Measurements from ENCODE around the gene ARMC5.
"Not testable (repeated sequence)": the region's sequence is repeated elsewhere in the genome, so short reads cannot be mapped to it uniquely, and the experiment has no call there.

ARMC5 gene

DNA sequence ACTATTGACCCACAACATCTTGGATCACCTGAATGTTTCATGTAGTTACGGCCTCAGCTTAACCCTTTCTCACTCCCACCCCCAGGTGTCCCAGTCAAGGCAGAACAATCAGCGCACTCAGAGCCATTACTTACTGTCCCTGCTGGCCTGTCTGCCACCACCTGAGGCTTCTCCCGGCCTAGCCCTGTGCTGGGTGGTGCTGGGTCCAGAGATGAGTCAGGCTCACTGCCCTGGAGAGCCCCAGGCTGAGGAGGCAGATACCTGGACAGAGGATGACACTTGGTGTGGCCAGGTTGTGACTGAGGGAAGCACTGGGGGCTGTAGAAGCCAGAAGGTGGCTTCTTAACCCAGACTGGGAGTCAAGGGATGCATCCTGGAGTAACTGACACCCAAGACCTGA is 19.7 kb downstream of the ARMC5 start:
- DNase-seq, result no peak

GRCh38 chr16:31479751-31480150 is 20.4 kb downstream of the ARMC5 start:
- DNase-seq, result no peak

DNA sequence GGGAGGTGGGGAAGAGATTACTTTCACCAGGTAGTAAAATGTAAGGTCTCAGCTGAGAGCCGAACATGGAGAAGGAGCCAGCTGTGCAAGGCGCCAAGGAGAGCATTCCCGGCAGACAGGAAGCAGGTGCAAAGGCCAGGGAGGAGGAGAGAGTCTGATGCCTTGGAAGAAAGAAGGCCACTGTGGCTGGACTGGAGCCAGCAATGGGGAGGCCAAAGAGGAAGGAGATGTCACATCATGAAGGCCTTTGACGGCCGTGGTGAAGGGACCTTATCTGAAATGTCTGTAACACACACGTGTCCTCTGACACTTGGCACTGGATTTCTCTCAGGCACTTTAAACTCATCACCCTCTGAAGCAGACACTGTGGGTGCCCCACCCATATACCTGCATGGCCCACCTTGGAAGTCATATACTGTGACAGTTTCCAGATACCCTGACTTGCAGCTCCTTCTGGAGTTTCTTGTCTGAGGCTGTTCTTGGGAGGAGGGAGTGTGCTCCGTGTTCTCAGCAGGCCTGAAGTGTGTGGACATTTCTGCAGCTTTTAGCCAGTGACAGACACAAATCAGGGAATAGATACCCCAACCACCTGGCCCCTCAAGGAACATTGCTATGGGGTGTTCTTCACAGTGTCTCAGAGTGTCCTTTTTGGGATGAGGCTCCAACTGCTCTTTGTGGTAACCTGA is 21.7 kb downstream of the ARMC5 start:
- DNase-seq, result peak; percentile 9

DNA sequence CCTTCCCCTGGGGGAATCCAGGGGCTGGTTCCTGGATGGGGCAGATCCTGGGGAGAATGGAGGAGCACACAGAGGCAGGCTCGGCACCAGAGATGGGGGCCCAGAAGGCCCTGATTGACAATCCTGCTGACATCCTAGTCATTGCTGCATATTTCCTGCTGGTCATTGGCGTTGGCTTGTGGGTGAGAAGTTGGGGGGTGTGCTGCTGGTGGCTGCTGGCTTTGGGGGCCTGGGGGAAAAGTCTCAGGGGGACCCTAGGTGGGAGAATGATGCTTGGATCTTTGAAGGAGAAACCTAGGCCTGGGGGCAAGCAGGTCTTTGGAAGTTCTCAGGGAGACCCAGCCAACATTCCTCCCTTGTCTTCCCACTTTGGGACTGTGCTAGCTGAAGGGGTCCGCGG is 23.8 kb downstream of the ARMC5 start, which contains the start of gene SLC5A2:
SLC5A2 (plus strand) TSS at position 43 of the 400 bp plus-strand sequence; CDS start at position 57, 14 bp downstream.
- no peak for DNase-seq

DNA sequence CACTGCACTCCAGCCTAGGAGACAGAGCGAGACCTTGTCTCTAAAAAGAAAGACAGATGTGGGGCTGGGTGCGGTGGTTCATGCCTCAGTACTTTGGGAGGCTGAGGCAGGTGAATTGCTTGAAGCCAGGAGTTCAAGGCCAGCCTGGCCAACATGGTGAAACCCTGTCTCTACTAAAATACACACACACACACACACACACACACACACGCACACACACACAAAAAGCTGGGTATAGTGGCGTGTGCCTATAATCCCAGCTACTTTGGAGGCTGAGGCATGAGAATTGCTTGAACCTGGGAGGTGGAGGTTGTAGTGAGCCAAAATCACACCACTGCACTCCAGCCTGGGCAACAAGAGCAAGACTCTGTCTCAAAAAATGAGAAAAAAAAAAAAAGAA is 24.7 kb downstream of the ARMC5 start:
- DNase-seq, result not testable (repeated sequence)

DNA sequence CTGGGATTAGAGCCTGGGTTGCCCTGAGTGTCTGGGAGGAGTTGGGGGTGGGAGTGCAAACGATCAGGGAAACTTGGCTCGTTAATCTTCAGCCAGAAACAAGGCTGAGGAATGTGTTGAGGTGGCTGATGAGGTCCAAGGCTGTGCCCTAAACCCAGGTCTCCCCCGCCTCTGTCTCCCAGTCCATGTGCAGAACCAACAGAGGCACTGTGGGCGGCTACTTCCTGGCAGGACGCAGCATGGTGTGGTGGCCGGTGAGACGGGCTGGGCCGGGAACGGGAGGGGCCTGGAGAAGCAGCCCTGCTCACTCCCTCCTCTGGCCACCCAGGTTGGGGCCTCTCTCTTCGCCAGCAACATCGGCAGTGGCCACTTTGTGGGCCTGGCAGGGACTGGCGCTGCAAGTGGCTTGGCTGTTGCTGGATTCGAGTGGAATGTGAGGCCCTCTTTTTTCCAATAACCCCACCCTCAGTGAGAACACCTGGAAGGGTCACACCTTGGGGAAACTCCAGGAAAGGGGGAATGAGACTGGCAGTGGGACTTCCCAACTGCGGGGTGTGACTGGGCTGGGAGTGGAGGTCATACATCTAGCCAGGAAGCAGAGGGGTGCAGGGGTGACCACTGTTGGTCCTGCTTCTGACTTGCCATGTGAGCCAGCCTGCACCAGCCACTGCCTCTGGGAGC is 25.3 kb downstream of the ARMC5 start:
- DNase-seq, result no peak

DNA sequence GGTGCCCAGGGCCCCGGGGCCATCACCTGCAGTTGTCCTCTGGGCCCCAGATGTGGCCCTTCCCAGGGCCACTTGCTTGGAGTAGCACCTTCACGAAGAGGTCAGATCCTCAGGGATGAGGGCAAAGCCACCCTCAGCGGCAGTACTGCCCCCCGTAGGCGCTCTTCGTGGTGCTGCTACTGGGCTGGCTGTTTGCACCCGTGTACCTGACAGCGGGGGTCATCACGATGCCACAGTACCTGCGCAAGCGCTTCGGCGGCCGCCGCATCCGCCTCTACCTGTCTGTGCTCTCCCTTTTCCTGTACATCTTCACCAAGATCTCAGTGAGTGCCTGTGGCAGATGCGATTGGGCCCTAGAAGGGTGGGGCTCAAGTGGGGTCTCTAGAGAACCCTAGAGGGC is 26.3 kb downstream of the ARMC5 start:
- DNase-seq, result no peak

DNA sequence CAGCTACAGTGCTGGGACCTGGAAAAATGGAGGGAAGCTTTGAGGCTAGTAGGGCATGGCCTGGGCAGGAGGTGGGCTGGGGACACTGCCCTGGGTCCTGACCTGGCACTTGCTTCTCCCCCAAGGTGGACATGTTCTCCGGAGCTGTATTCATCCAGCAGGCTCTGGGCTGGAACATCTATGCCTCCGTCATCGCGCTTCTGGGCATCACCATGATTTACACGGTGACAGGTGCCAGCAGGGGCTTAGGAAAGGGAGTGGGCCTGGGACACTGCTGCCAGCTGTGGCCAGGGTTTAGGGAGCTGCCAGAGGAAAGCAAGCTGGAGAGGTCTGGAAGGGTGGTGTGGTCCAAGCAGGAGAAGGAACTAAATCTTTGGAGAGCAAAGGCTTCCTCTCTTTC is 26.7 kb downstream of the ARMC5 start:
- DNase-seq, result no peak

GRCh38 chr16:31487071-31487719 is 27.9 kb downstream of the ARMC5 start:
- DNase-seq, result peak; percentile 26

DNA sequence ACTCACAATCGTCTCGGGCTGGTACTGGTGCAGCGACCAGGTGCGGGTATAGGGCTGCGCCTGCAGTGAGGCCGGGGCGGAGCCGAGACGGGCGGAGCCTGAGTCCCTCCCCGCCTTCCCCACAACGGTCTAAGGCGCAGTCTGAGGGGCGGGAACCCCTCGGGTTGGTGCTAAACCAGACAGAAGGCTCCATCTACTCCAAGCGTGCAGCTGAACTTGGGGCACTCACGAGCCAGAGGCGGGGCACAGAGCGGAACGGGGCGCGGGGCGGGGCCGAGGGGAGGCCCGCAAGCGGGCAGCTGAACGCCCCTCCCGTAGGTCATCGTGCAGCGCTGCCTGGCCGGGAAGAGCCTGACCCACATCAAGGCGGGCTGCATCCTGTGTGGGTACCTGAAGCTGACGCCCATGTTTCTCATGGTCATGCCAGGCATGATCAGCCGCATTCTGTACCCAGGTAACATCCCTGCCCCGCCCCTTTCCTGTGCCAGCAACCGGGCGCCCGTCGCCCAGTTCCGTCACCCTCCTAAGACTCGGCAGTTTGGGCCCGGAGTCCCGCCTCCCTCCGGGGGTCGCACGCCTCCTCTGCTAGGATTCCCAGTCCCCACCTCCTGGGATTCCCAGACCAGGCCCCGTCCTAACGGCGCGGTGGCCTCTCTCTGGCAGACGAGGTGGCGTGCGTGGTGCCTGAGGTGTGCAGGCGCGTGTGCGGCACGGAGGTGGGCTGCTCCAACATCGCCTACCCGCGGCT is 28.6 kb downstream of the ARMC5 start:
- peak; percentile 10 for DNase-seq

DNA sequence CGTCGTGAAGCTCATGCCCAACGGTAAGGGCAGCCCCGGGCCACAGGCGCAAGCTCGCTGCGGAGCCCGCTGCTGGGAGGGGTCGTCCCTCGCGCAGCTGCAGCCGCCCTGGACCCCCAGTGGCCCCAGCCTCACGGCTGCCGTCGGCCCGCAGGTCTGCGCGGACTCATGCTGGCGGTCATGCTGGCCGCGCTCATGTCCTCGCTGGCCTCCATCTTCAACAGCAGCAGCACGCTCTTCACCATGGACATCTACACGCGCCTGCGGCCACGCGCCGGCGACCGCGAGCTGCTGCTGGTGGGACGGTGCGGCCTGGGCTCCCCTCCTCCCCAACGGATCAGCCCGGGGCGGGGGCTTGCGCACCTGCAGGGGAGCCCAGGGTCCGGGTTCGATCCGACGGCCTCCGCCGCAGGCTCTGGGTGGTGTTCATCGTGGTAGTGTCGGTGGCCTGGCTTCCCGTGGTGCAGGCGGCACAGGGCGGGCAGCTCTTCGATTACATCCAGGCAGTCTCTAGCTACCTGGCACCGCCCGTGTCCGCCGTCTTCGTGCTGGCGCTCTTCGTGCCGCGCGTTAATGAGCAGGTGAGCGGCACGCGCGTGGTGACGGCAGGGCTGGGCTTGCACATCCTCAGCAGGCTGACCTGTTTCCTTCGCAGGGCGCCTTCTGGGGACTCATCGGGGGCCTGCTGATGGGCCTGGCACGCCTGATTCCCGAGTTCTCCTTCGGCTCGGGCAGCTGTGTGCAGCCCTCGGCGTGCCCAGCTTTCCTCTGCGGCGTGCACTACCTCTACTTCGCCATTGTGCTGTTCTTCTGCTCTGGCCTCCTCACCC is 29.4 kb downstream of the ARMC5 start:
- DNase-seq, result no peak

- no peak for DNase-seq
These were observed 29.9 kb downstream of the ARMC5 start for GRCh38 chr16:31489298-31489564.

- no peak for DNase-seq
These were observed 30.6 kb downstream of the ARMC5 start for GRCh38 chr16:31489616-31490584.

- DNase-seq, result no peak
These were observed 32.6 kb downstream of the ARMC5 start for GRCh38 chr16:31491778-31492418.

GRCh38 chr16:31493506-31494125 is 34.3 kb downstream of the ARMC5 start:
- no peak for DNase-seq

DNA sequence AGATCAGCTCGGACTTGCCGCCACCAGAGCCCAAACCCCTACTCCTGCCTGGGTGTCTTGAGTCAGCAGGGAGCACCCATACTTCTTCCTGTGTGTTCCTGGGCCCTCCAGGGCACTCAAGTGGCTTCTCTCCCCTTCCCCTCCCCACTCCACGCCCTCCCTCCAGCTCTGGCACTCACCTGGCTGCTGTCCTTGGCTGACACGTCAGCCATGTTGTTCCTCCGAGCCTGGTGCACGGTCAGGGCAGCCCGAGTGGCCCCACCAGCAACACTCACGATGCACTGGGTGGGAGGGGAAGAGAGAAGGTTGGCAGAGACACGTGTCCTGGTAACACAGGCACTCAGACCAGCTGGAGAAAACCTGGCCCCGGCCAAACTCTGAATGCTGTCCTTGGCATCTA is 37.4 kb downstream of the ARMC5 start:
- DNase-seq, result no peak

GRCh38 chr16:31498493-31498892 is 39.2 kb downstream of the ARMC5 start:
- no peak for DNase-seq

DNA sequence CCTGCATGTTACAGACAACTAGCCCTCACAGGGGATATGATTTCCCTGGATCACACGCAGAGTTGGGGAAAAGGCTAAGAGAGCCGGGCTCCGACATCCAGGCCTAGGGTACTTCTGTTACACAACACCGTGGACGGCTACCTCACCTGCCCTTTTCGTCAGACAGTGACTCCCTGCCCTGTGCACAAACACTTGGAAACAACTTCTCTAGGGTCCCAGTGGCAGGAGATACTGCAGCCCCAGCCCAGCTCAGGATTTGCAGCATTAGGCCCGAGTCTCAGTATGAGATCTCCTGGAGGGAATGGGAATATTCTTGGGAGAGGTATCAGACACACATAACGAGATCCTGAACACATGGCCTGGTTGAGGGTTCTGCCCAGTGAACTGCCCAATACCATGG is 40.6 kb downstream of the ARMC5 start:
- no peak for DNase-seq

DNA sequence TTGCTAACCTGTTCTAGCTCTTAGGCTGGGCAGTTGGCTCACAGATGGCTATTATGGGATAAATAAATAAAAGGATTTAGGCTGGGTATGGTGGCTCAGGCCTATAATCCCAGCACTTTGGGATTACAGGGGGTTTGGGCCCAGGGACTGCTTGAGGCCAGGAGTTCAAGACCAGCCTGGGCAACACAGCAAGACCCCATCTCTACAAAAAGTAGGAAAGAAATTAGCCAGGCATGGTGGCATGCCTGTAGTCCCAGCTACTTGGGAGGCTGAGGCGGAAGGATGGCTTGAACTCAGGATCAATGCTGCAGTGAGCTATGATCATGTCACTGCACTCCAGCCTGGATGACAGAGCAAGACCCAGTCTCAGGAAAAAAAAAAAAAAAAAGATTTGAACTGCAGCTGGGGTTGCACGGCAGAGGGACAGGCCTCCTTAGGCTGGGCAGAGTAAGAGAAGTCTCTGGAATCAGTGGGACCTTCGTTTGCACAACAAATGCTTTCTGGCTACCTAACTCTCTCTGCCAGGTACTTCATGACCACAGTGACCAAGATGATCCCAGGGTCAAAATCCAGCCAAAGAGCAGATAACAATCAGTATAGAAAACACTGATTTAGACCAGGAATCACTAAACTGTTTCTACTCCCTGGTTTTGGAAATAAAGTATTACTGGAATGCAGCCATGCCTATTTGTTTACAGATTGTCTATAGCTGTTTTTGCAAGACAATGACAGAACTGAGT is 42.1 kb downstream of the ARMC5 start:
- DNase-seq, result no peak

GRCh38 chr16:31501966-31502348 is 42.7 kb downstream of the ARMC5 start:
- DNase-seq, result no peak

Data from inflammatory macrophage treated with lipopolysaccharide for 4 hours (primary cell).